Measurements from ENCODE around the gene SLC39A11.
"Not testable (repeated sequence)": the region's sequence is repeated elsewhere in the genome, so short reads cannot be mapped to it uniquely, and the experiment has no call there.

Gene SLC39A11

GRCh38 chr17:72997559-72997958 is 94.9 kb downstream of the SLC39A11 start:
- in situ Hi-C loops (cut with MboI; ENCODE audit: low pct_unique_long_range_greater_than_20kb, low sequenced_read_pairs, unreplicated experiment): loop anchor here (25.0 kb wide), 1 partner anchor 165 kb away; the partner anchor contains the start of gene SSTR2
- DNase-seq (ENCODE audit: low spot score): no peak
- no peak for TF ChIP-seq CTCF (IDR thresholded peaks at IDR 0.05; ENCODE audit: extremely low read depth, insufficient read depth, missing control alignments)

GRCh38 chr17:72996791-72997190 is 95.7 kb downstream of the SLC39A11 start:
- DNase-seq (ENCODE audit: low spot score): no peak
- no peak for TF ChIP-seq CTCF (IDR thresholded peaks at IDR 0.05; ENCODE audit: extremely low read depth, insufficient read depth, missing control alignments)
- in situ Hi-C loops (cut with MboI; ENCODE audit: low pct_unique_long_range_greater_than_20kb, low sequenced_read_pairs, unreplicated experiment): loop anchor here (25.0 kb wide), 1 partner anchor 166 kb away; the partner anchor contains the start of gene SSTR2

GRCh38 chr17:72995008-72995656 is 97.4 kb downstream of the SLC39A11 start:
- TF ChIP-seq CTCF (IDR thresholded peaks at IDR 0.05; ENCODE audit: extremely low read depth, insufficient read depth, missing control alignments): no peak
- in situ Hi-C loops (cut with MboI; ENCODE audit: low pct_unique_long_range_greater_than_20kb, low sequenced_read_pairs, unreplicated experiment): loop anchor here (25.0 kb wide), 1 partner anchor 167 kb away; the partner anchor contains the start of gene SSTR2

GRCh38 chr17:72992783-72993467 is 99.6 kb downstream of the SLC39A11 start:
- in situ Hi-C loops (cut with MboI; ENCODE audit: low pct_unique_long_range_greater_than_20kb, low sequenced_read_pairs, unreplicated experiment): loop anchor here (25.0 kb wide), 1 partner anchor 169 kb away; the partner anchor contains the start of gene SSTR2
- DNase-seq (ENCODE audit: low spot score): not testable (repeated sequence)

More at GRCh38 chr17:72995008-72995656, 97.4 kb downstream of the SLC39A11 start:
- DNase-seq (ENCODE audit: low spot score): no peak

- no peak for TF ChIP-seq CTCF (IDR thresholded peaks at IDR 0.05; ENCODE audit: extremely low read depth, insufficient read depth, missing control alignments)
- in situ Hi-C loops (cut with MboI; ENCODE audit: low pct_unique_long_range_greater_than_20kb, low sequenced_read_pairs, unreplicated experiment): loop anchor here (25.0 kb wide), 1 partner anchor 171 kb away; the partner anchor contains the start of gene SSTR2
- no peak for DNase-seq (ENCODE audit: low spot score)
Measured at GRCh38 chr17:72991651-72992050, 100.8 kb downstream of the SLC39A11 start.

- DNase-seq (ENCODE audit: low spot score): no peak
- no peak for TF ChIP-seq CTCF (IDR thresholded peaks at IDR 0.05; ENCODE audit: extremely low read depth, insufficient read depth, missing control alignments)
- in situ Hi-C loops (cut with MboI; ENCODE audit: low pct_unique_long_range_greater_than_20kb, low sequenced_read_pairs, unreplicated experiment): loop anchor here (25.0 kb wide), 1 partner anchor 173 kb away; the partner anchor contains the start of gene SSTR2
Measured at GRCh38 chr17:72989074-72989610, 103.3 kb downstream of the SLC39A11 start.
